Measurements from ENCODE around the gene SPACA6.
"Not testable (repeated sequence)": the region's sequence is repeated elsewhere in the genome, so short reads cannot be mapped to it uniquely, and the experiment has no call there.

The SPACA6 gene

DNA sequence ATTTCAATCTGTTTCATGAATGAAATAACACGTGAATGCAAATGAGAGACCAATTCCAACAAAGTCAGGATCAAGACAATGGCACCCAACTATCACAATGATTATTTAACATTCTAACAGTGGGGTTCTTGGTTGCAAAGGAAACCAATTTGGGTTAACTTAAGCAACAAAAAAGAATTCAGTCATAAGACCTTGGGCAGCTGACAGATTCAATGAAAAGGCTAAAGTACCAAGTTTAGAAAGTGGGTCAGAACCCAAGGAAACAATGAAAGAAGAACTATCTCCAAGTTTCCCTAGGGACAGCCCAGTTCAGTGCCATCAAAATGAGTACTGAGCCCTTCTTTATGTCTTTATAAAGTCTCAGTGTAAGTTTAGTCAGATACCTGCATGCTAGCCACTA, 29.0 kb upstream of the SPACA6 start:
- H3K4me1 ChIP-seq (ENCODE audit: control insufficient read depth in 1 of 2, insufficient read depth in 2 of 2, low read length in 2 of 2), result no peaks in the 10 kb centered on the region
- peaks cover 0 to 2% of the 10 kb centered on the region in 2 donors for H3K27me3 ChIP-seq (ENCODE audit: control insufficient read depth in 1 of 2, insufficient read depth in 2 of 2, low read length in 2 of 2)
- H3K4me3 ChIP-seq (ENCODE audit: low read depth in 1 of 2, low read length in 2 of 2), result no peak overlapping the region
- H3K9me3 ChIP-seq (ENCODE audit: control insufficient read depth in 1 of 2, low read length in 2 of 2), result no peaks in the 10 kb centered on the region
- H3K27ac ChIP-seq (ENCODE audit: low read depth, low read length), result no peak overlapping the region
- H3K36me3 ChIP-seq (ENCODE audit: control insufficient read depth in 1 of 2, insufficient read depth in 2 of 2, low read length in 2 of 2), result no peaks in the 10 kb centered on the region
- no peak overlapping the region for H3K9ac ChIP-seq (ENCODE audit: low read depth in 1 of 2, low read length in 2 of 2)

DNA sequence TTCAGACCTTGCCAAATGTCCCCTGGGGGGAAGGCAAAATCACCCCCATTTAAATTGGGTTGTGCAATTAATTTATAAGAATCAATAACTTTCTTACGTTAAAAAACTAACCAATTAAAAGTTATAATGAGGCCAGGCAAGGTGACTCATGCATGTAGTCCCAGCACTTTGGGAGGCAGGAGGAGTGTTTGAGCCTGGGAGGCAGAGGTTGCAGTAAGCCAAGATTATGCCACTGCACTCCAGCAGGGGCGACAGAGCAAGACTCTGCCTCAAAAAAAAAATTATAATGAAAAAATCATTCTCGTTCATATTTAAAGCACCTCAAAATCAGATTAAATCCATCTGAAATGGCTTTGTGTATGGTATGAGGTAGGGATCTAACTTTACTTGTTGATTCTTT, 28.1 kb upstream of the SPACA6 start:
- H3K27ac ChIP-seq (ENCODE audit: low read depth, low read length), result no peak overlapping the region
- no peak overlapping the region for H3K9ac ChIP-seq (ENCODE audit: low read depth in 1 of 2, low read length in 2 of 2)
- peaks cover 0 to 2% of the 10 kb centered on the region in 2 donors for H3K27me3 ChIP-seq (ENCODE audit: control insufficient read depth in 1 of 2, insufficient read depth in 2 of 2, low read length in 2 of 2)
- no peaks in the 10 kb centered on the region for H3K9me3 ChIP-seq (ENCODE audit: control insufficient read depth in 1 of 2, low read length in 2 of 2)
- H3K36me3 ChIP-seq (ENCODE audit: control insufficient read depth in 1 of 2, insufficient read depth in 2 of 2, low read length in 2 of 2), result no peaks in the 10 kb centered on the region
- H3K4me1 ChIP-seq (ENCODE audit: control insufficient read depth in 1 of 2, insufficient read depth in 2 of 2, low read length in 2 of 2), result no peaks in the 10 kb centered on the region
- H3K4me3 ChIP-seq (ENCODE audit: low read depth in 1 of 2, low read length in 2 of 2), result no peak overlapping the region

DNA sequence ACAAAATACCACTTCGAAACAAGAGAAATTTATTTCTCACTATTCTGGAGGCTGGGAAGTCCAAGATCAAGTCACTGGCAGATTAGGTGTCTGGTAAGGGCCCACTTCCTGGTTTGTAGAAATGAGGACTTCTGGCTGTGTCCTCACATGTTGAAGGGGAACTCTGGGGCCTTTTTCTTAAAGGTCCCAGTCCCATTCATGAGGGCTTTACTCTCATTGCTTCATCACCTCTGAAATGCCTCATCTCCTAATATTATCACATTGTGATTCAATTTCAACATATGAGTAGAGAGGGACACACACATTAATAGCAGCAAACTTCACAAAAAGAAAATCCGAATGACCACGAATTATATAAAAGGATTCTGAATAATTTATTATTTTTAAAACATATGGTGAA, 24.9 kb upstream of the SPACA6 start:
- H3K9ac ChIP-seq (ENCODE audit: low read depth in 1 of 2, low read length in 2 of 2), result no peak overlapping the region
- no peak overlapping the region for H3K27ac ChIP-seq (ENCODE audit: low read depth, low read length)
- peaks cover 0 to 2% of the 10 kb centered on the region in 2 donors for H3K27me3 ChIP-seq (ENCODE audit: control insufficient read depth in 1 of 2, insufficient read depth in 2 of 2, low read length in 2 of 2)
- no peaks in the 10 kb centered on the region for H3K36me3 ChIP-seq (ENCODE audit: control insufficient read depth in 1 of 2, insufficient read depth in 2 of 2, low read length in 2 of 2)
- no peaks in the 10 kb centered on the region for H3K9me3 ChIP-seq (ENCODE audit: control insufficient read depth in 1 of 2, low read length in 2 of 2)
- H3K4me1 ChIP-seq (ENCODE audit: control insufficient read depth in 1 of 2, insufficient read depth in 2 of 2, low read length in 2 of 2), result no peaks in the 10 kb centered on the region
- H3K4me3 ChIP-seq (ENCODE audit: low read depth in 1 of 2, low read length in 2 of 2), result no peak overlapping the region

DNA sequence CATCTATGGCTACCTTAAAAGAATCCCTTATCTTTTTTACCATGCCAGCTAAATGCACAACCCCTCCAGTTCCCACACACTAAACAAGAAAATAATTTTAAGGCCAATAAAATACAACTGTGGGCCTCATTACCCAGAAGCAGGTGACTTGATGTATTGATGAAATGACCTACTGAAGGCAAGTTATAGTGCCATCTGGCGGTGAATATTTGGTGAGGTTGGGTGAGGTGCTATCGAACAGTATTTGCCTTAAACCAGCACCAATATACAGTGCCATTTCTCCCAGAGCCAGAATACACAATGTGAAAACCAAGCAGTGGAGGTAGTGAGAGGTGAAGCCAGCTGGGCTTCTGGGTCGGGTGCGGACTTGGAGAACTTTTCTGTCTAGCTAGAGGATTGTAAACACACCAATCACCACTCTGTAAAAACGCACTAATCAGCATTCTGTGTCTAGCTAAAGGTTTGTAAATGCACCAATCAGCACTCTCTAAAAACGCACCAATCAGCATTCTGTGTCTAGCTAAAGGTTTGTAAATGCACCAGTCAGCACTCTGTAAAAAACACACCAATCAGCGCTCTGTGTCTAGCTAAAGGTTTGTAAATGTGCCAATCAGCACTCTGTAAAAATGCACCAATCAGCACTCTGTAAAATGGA, 17.1 kb upstream of the SPACA6 start:
- not testable (repeated sequence) for H3K4me1 ChIP-seq (ENCODE audit: control insufficient read depth in 1 of 2, insufficient read depth in 2 of 2, low read length in 2 of 2); H3K9ac ChIP-seq (ENCODE audit: low read depth in 1 of 2, low read length in 2 of 2); H3K4me3 ChIP-seq (ENCODE audit: low read depth in 1 of 2, low read length in 2 of 2); H3K36me3 ChIP-seq (ENCODE audit: control insufficient read depth in 1 of 2, insufficient read depth in 2 of 2, low read length in 2 of 2); H3K27me3 ChIP-seq (ENCODE audit: control insufficient read depth in 1 of 2, insufficient read depth in 2 of 2, low read length in 2 of 2); H3K27ac ChIP-seq (ENCODE audit: low read depth, low read length); H3K9me3 ChIP-seq (ENCODE audit: control insufficient read depth in 1 of 2, low read length in 2 of 2)

DNA sequence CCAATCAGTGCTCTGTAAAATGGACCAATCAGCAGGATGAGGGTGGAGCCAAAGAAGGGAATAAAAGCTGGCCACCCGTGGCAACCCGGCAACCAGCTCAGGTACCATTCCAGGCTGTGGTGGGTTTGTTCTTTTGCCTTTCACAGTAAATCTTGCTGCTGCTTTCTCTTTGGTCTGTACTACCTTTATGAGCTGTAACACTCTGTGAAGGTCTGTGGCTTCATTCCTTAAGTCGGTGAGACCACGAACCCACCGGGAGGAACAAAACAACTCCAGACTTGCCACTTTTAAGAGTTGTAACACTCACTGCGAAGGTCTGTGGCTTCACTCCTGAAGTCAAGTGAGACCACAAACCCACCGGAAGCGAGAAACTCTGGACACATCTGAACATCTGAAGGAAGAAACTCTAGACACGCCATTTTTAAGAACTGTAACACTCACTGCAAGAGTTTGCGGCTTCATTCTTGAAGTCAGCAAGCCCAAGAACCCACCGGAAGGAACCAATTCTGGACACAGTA, 16.5 kb upstream of the SPACA6 start:
- no peaks in the 10 kb centered on the region for H3K27me3 ChIP-seq (ENCODE audit: control insufficient read depth in 1 of 2, insufficient read depth in 2 of 2, low read length in 2 of 2)
- H3K27ac ChIP-seq (ENCODE audit: low read depth, low read length), result no peak overlapping the region
- H3K4me3 ChIP-seq (ENCODE audit: low read depth in 1 of 2, low read length in 2 of 2), result no peak overlapping the region
- H3K4me1 ChIP-seq (ENCODE audit: control insufficient read depth in 1 of 2, insufficient read depth in 2 of 2, low read length in 2 of 2), result no peaks in the 10 kb centered on the region
- no peaks in the 10 kb centered on the region for H3K36me3 ChIP-seq (ENCODE audit: control insufficient read depth in 1 of 2, insufficient read depth in 2 of 2, low read length in 2 of 2)
- H3K9me3 ChIP-seq (ENCODE audit: control insufficient read depth in 1 of 2, low read length in 2 of 2), result no peaks in the 10 kb centered on the region
- no peak overlapping the region for H3K9ac ChIP-seq (ENCODE audit: low read depth in 1 of 2, low read length in 2 of 2)

DNA sequence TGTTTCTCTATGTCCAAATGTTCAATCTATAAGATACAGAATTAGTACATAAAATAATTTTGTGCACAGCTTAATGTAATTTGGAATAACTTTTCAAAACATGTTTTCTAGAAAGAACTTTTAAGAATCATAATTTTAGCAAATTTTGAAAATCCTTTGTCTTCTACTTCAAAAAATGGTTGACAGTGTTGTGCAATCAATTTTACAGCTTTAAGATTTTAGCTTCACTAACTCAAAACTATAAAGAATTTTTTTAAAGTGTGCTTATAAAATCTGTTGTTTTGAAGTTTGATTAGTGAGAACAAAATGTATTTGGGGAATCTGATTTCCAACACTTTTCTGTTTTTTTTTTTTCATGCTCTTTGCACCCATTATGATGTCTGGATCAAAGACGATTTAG, 12.7 kb upstream of the SPACA6 start:
- no peaks in the 10 kb centered on the region for H3K36me3 ChIP-seq (ENCODE audit: control insufficient read depth in 1 of 2, insufficient read depth in 2 of 2, low read length in 2 of 2)
- H3K27me3 ChIP-seq (ENCODE audit: control insufficient read depth in 1 of 2, insufficient read depth in 2 of 2, low read length in 2 of 2), result no peaks in the 10 kb centered on the region

DNA sequence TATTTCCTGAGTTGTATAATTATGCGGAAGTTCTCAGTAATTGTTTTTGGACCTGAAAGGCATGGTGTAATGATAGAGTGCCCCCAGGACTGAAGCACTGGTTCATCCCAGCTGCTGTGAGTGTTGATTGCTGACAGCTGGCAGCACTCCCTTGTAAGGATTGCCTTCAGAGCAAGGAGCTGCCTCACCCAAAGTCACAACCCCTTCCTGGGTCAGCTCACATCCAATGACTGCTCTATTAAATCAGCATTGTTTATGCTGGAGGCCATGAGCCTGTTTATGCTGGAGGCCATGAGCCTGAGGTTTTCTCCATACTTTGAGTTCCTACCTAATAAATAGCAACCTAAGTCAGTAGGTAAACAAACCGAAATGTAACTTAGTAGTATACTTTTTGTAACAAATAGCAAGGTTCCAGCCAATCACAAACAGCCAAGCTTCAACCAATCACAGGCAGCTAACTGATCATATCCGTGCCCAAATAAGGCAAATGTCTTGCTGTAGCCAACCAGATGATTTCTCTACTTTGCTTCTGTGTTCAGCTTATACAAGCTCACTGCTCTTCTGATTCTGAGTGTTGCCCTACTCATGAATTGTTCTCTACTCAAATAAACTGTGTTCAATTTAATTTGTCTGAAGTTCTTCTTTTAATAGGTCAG, 11.7 kb upstream of the SPACA6 start:
- no peak overlapping the region for H3K4me3 ChIP-seq (ENCODE audit: low read depth in 1 of 2, low read length in 2 of 2)
- no peaks in the 10 kb centered on the region for H3K4me1 ChIP-seq (ENCODE audit: control insufficient read depth in 1 of 2, insufficient read depth in 2 of 2, low read length in 2 of 2)
- no peak overlapping the region for H3K27ac ChIP-seq (ENCODE audit: low read depth, low read length)
- H3K9ac ChIP-seq (ENCODE audit: low read depth in 1 of 2, low read length in 2 of 2), result no peak overlapping the region
- no peaks in the 10 kb centered on the region for H3K27me3 ChIP-seq (ENCODE audit: control insufficient read depth in 1 of 2, insufficient read depth in 2 of 2, low read length in 2 of 2)
- H3K36me3 ChIP-seq (ENCODE audit: control insufficient read depth in 1 of 2, insufficient read depth in 2 of 2, low read length in 2 of 2), result no peaks in the 10 kb centered on the region
- H3K9me3 ChIP-seq (ENCODE audit: control insufficient read depth in 1 of 2, low read length in 2 of 2), result no peaks in the 10 kb centered on the region

More for the DNA sequence above, 12.7 kb upstream of the SPACA6 start:
- no peaks in the 10 kb centered on the region for H3K9me3 ChIP-seq (ENCODE audit: control insufficient read depth in 1 of 2, low read length in 2 of 2)
- no peaks in the 10 kb centered on the region for H3K4me1 ChIP-seq (ENCODE audit: control insufficient read depth in 1 of 2, insufficient read depth in 2 of 2, low read length in 2 of 2)
- no peak overlapping the region for H3K27ac ChIP-seq (ENCODE audit: low read depth, low read length)
- no peak overlapping the region for H3K9ac ChIP-seq (ENCODE audit: low read depth in 1 of 2, low read length in 2 of 2)
- no peak overlapping the region for H3K4me3 ChIP-seq (ENCODE audit: low read depth in 1 of 2, low read length in 2 of 2)

DNA sequence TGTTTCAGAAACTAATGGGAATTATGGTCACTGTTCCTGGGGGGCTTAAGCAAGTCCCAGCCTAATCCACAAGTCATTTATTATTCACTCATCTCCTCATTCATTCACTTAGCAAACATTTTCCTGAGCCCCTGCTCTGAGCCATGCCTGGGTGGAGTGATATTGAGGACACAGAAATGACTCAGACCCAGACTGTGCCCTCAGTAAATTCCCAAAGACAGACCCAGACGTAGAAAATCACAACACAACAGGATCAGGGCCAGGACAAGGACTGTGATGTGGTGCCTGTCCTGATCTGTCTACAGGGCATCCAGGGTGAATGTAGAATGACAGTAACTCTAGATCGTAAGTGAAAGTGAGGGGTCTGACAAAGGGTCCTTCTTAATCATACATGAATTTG, 7.0 kb upstream of the SPACA6 start:
- H3K27me3 ChIP-seq (ENCODE audit: control insufficient read depth in 1 of 2, insufficient read depth in 2 of 2, low read length in 2 of 2), result peaks cover 14 to 21% of the 10 kb centered on the region in 2 donors
- H3K9me3 ChIP-seq (ENCODE audit: control insufficient read depth in 1 of 2, low read length in 2 of 2), result no peaks in the 10 kb centered on the region
- H3K36me3 ChIP-seq (ENCODE audit: control insufficient read depth in 1 of 2, insufficient read depth in 2 of 2, low read length in 2 of 2), result no peaks in the 10 kb centered on the region
- no peak overlapping the region for H3K27ac ChIP-seq (ENCODE audit: low read depth, low read length)
- no peak overlapping the region for H3K9ac ChIP-seq (ENCODE audit: low read depth in 1 of 2, low read length in 2 of 2)
- peaks cover 2 to 10% of the 10 kb centered on the region in 2 donors for H3K4me1 ChIP-seq (ENCODE audit: control insufficient read depth in 1 of 2, insufficient read depth in 2 of 2, low read length in 2 of 2)
- no peak overlapping the region for H3K4me3 ChIP-seq (ENCODE audit: low read depth in 1 of 2, low read length in 2 of 2)

DNA sequence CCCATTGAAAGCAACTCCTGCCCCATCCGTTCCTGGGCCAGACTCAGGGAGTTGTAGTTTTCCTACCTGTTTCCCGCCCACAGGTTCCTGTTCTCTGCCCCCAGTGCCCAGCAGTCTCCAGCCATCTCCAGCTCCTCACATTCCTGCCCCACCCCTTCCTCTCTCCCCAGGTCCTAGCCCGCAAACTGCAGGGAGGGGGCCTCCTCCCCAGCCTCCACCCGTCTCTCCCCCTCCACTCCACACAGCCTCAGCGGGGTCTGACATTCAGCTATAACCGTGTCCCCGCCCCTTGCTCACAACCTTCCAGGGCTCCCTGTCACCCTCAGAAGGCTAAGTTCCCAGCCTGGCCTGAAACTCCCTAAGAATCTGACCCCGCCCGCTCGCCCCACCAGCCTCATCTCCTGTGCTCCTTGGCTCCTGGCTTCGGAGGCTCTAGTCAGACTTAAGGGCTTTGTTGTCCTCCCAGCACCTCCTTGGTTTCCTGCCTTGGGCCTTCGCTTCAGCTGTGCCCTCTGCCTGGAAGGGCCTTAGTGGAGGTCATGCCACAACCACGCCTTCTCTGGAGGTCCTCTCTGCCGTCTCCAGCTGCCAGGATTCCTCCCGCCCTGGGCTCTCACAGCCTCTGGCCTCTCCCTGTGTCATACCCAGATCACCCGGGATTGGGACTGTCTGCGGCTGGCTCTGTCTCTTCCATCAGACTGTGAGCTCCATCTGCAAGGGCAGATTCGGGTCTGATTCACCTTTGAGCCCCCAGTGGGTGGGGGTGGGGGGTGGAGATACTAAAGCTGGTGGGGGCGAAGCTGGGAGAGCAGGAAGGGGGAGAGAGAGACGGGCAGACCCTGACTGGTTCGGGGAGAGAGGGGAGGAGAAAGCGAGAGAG, 5.1 kb upstream of the SPACA6 start:
- peaks cover 2 to 15% of the 10 kb centered on the region in 2 donors for H3K4me1 ChIP-seq (ENCODE audit: control insufficient read depth in 1 of 2, insufficient read depth in 2 of 2, low read length in 2 of 2)
- H3K9me3 ChIP-seq (ENCODE audit: control insufficient read depth in 1 of 2, low read length in 2 of 2), result no peaks in the 10 kb centered on the region
- no peaks in the 10 kb centered on the region for H3K36me3 ChIP-seq (ENCODE audit: control insufficient read depth in 1 of 2, insufficient read depth in 2 of 2, low read length in 2 of 2)
- H3K4me3 ChIP-seq (ENCODE audit: low read depth in 1 of 2, low read length in 2 of 2), result peak overlapping the region; percentile 6 to 59
- H3K9ac ChIP-seq (ENCODE audit: low read depth in 1 of 2, low read length in 2 of 2), result peak overlapping the region; percentile 14 to 54
- H3K27ac ChIP-seq (ENCODE audit: low read depth, low read length), result peak overlapping the region; percentile 69
- peaks cover 14 to 21% of the 10 kb centered on the region in 2 donors for H3K27me3 ChIP-seq (ENCODE audit: control insufficient read depth in 1 of 2, insufficient read depth in 2 of 2, low read length in 2 of 2)
